BJ (cell line): ENCODE results near the gene CAD. TPM values are rescaled to one million over a fixed set of nuclear protein-coding genes. Genes with fewer than 3 reads are reported as not detected.

Source experiments
- CTCF ChIA-PET: fragments of 350-600 bp; formaldehyde crosslinking; extraction: SDS; loops from one replicate; lab custom pipeline; 2021; ENCODE audit warnings: antibody characterized with exemption, inconsistent platforms; lab: Yijun Ruan, JAX
- POLR2A ChIA-PET: fragments of 300-600 bp; sonication (Branson Sonifier 250); formaldehyde crosslinking; extraction: SDS; loops from one replicate; lab custom pipeline; 2021; ENCODE audit warnings: antibody characterized with exemption; lab: Charles Lee
- DNase-seq: peaks from one replicate; pipeline ENCODE4 v3.0.0-alpha.2; 2011; ENCODE audit warnings: low read depth
- H3K27me3 ChIP-seq: 2 replicates; pipeline ENCODE4 v1.6.0; 2011; ENCODE audit warnings: low read length; ENCODE audit not compliant: control insufficient read depth, insufficient read depth
- H3K36me3 ChIP-seq: 2 replicates; pipeline ENCODE4 v1.5.1; 2011; ENCODE audit warnings: low read length; ENCODE audit not compliant: control insufficient read depth, insufficient read depth
- H3K4me3 ChIP-seq: 2 replicates; pipeline ENCODE4 v1.5.1; 2011; ENCODE audit warnings: low read depth, mild to moderate bottlenecking, control low read depth, low read length
- polyA plus RNA-seq: library from polyadenylated mRNA; depleted of rRNA; stranded (reverse); fragments of >200 nt; gene quantifications from 2 replicates; pipeline ENCODE4 v1.2.3, GENCODE V29; 2011
- TF ChIP-seq, protein P1 (sequence below): IDR thresholded peaks from 2 replicates; pipeline ENCODE4 v1.5.1; 2011; ENCODE audit warnings: low read depth, mild to moderate bottlenecking, control low read depth, inconsistent platforms, low read length, moderate library complexity; ENCODE audit not compliant: insufficient read depth

CAD gene
- polyA plus RNA-seq, 1 experiment: 26.6 TPM

DNA sequence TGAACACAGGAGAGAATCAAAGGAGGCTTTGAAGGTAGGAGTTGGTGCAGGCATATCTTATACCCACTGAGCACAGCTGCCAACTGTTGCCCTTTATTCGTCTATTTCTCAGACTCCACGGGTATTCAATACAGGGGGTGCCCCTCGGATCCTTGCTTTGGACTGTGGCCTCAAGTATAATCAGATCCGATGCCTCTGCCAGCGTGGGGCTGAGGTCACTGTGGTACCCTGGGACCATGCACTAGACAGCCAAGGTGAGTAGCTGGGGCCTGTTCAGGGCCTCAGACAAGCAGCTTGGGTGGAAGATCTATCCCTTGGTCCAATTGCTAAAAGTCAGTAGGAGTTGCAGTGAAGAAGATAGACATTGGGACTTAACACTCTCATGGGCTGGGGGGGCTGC lies 5.2 kb downstream of the CAD start:
- ChIA-PET POLR2A (no interaction called here), CTCF (interaction anchor here (1.0 to 2.9 kb wide), 2 partner anchors 10 to 57 kb away, joined by 3 to 8 read pairs; no protein-coding TSS in a partner anchor)
- Histone ChIP-seq H3K4me3 (no peak overlapping the region), H3K27me3 (no peaks in the 10 kb centered on the region), H3K36me3 (peaks cover 40% of the 10 kb centered on the region)
- TF ChIP-seq, protein P1, sequence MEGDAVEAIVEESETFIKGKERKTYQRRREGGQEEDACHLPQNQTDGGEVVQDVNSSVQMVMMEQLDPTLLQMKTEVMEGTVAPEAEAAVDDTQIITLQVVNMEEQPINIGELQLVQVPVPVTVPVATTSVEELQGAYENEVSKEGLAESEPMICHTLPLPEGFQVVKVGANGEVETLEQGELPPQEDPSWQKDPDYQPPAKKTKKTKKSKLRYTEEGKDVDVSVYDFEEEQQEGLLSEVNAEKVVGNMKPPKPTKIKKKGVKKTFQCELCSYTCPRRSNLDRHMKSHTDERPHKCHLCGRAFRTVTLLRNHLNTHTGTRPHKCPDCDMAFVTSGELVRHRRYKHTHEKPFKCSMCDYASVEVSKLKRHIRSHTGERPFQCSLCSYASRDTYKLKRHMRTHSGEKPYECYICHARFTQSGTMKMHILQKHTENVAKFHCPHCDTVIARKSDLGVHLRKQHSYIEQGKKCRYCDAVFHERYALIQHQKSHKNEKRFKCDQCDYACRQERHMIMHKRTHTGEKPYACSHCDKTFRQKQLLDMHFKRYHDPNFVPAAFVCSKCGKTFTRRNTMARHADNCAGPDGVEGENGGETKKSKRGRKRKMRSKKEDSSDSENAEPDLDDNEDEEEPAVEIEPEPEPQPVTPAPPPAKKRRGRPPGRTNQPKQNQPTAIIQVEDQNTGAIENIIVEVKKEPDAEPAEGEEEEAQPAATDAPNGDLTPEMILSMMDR: no peak
- no peak for DNase-seq

GRCh38 chr2:27223416-27223815 lies 6.2 kb downstream of the CAD start:
- TF ChIP-seq, protein P1: no peak
- no peaks in the 10 kb centered on the region for H3K27me3 ChIP-seq
- DNase-seq: no peak
- no peak overlapping the region for H3K4me3 ChIP-seq
- ChIA-PET POLR2A (no interaction called here), CTCF (interaction anchor here (2.9 kb wide), 1 partner anchor 56 kb away, joined by 8 read pairs; no protein-coding TSS in a partner anchor)
- peaks cover 42% of the 10 kb centered on the region for H3K36me3 ChIP-seq

GRCh38 chr2:27225526-27225925 lies 8.4 kb downstream of the CAD start:
- DNase-seq: no peak
- no peaks in the 10 kb centered on the region for H3K27me3 ChIP-seq
- no peak overlapping the region for H3K4me3 ChIP-seq
- peaks cover 41% of the 10 kb centered on the region for H3K36me3 ChIP-seq
- TF ChIP-seq, protein P1: no peak
- ChIA-PET CTCF (interaction anchor here (0.6 to 0.7 kb wide), 2 partner anchors 57 to 127 kb away, joined by 3 read pairs; no protein-coding TSS in a partner anchor), POLR2A (no interaction called here)

DNA sequence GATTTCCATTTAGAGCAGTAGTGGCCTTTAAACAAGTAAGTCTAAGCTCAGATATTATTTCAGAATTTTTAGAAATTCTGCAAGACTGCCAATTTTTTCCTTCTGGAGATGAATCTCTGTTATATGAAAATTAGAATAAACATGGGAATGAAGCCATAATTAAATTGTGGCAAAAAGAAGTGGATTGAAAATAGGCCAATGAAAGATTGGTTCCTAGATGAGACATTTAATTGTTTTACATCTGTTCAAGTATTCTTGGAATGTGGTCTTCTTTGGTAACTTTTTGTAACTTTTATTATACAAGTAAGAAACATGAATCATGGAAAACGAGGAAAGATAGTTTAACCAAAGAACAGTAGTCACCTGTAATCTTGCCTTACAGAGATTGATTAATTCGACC lies 10.3 kb downstream of the CAD start:
- ChIA-PET CTCF (interaction anchor here (0.8 kb wide), 1 partner anchor 10 kb away, joined by 3 read pairs; the partner anchor contains the start of gene CAD), POLR2A (no interaction called here)
- peaks cover 46% of the 10 kb centered on the region for H3K36me3 ChIP-seq
- DNase-seq: no peak
- H3K4me3 ChIP-seq: no peak overlapping the region
- no peaks in the 10 kb centered on the region for H3K27me3 ChIP-seq
- TF ChIP-seq, protein P1: no peak

GRCh38 chr2:27231921-27232320 lies 14.8 kb downstream of the CAD start:
- TF ChIP-seq, protein P1: no peak
- Histone ChIP-seq H3K4me3 (no peak overlapping the region), H3K36me3 (peaks cover 39% of the 10 kb centered on the region), H3K27me3 (no peaks in the 10 kb centered on the region)
- no peak for DNase-seq
- ChIA-PET POLR2A (no interaction called here), CTCF (interaction anchor here (1.1 to 1.5 kb wide), 4 partner anchors 8 to 72 kb away, joined by 3 to 5 read pairs (median 4); no protein-coding TSS in a partner anchor)
